B cell (primary cell): Measurements from ENCODE around the gene CYP2W1. TPM values are rescaled to one million over a fixed set of nuclear protein-coding genes. Genes with fewer than 3 reads are reported as not detected.

Experiments used
- ATAC-seq: fragments of 200-7000 bp; cut with Tn5 transposase; one replicate; pipeline ENCODE4 v1.10.0; 2021; ENCODE audit warnings: low read depth, mild to moderate bottlenecking, moderate number of reproducible peaks, moderate library complexity
- CTCF ChIA-PET: fragments of 350-600 bp; sonication (Branson Sonifier 250); formaldehyde crosslinking; loops from one replicate; lab custom pipeline; 2021; ENCODE audit warnings: antibody characterized with exemption, inconsistent platforms; lab: Charles Lee
- POLR2A ChIA-PET: fragments of 350-600 bp; sonication (Branson Sonifier 250); formaldehyde crosslinking; loops from one replicate; lab custom pipeline; 2021; ENCODE audit warnings: antibody characterized with exemption; lab: Charles Lee
- DNase-seq: peaks from one replicate; pipeline ENCODE4 v3.0.0; 2013
- H2AFZ ChIP-seq: 2 replicates; pipeline ENCODE4 v1.6.1; 2012; ENCODE audit warnings: mild to moderate bottlenecking, low read depth, low read length; ENCODE audit not compliant: insufficient read depth, poor library complexity, severe bottlenecking
- H3K27ac ChIP-seq, 2 donors: 1 replicate in 1 of 2; 2 replicates in 1 of 2; pipeline ENCODE4 v1.5.1; 2012 to 2013; ENCODE audit warnings: low read length in 2 of 2, mild to moderate bottlenecking in 2 of 2, moderate library complexity in 1 of 2
- H3K27me3 ChIP-seq, 4 experiments: fragments of 200-600 bp in 1 of 4; sonication (generic) in 1 of 4; replicated peaks in 1 of 4; 1 replicate in 2 of 4; 2 replicates in 2 of 4; pipeline versions ENCODE4 v1.6.1 to v1.7.0; 2013 to 2016; ENCODE audit warnings: low read length in 3 of 4, mild to moderate bottlenecking in 2 of 4, mixed read lengths in 1 of 4, moderate library complexity in 1 of 4; ENCODE audit not compliant: insufficient read depth in 4 of 4, control insufficient read depth in 3 of 4; ENCODE audit errors: control extremely low read depth in 1 of 4
- H3K36me3 ChIP-seq, 2 experiments: replicated peaks in 1 of 2; 1 replicate in 1 of 2; 2 replicates in 1 of 2; pipeline versions ENCODE4 v1.6.1 to v1.7.1; 2013; ENCODE audit warnings: low read length in 1 of 2; ENCODE audit not compliant: insufficient read depth in 2 of 2, control insufficient read depth in 1 of 2; ENCODE audit errors: control extremely low read depth in 1 of 2, extremely low read depth in 1 of 2
- H3K4me1 ChIP-seq, 2 donors: fragments of 200-600 bp in 1 of 2; sonication (generic) in 1 of 2; 1 replicate in 1 of 2; 2 replicates in 1 of 2; pipeline versions ENCODE4 v1.5.1 to v1.6.1; 2013 to 2017; ENCODE audit warnings: low read length in 2 of 2; ENCODE audit not compliant: control insufficient read depth in 2 of 2, insufficient read depth in 2 of 2
- H3K4me2 ChIP-seq: replicated peaks from 2 replicates; pipeline ENCODE3; 2012; ENCODE audit warnings: mild to moderate bottlenecking, low read depth, low read length; ENCODE audit not compliant: poor library complexity, severe bottlenecking
- H3K4me3 ChIP-seq, 5 experiments: fragments of 200-600 bp in 1 of 5; sonication (generic) in 1 of 5; 1 replicate in 3 of 5; 2 replicates in 2 of 5; pipeline versions ENCODE4 v1.5.1 to v1.7.0; 2011 to 2016; ENCODE audit warnings: low read length in 4 of 5, mild to moderate bottlenecking in 4 of 5, low read depth in 2 of 5, control low read depth in 1 of 5, moderate library complexity in 1 of 5; ENCODE audit not compliant: insufficient read depth in 1 of 5; ENCODE audit errors: control extremely low read depth in 1 of 5, extremely low read depth in 1 of 5
- H3K79me2 ChIP-seq: fragments of 200-600 bp; sonication (generic); one replicate; pipeline ENCODE4 v1.6.0; 2016; ENCODE audit warnings: low read length; ENCODE audit not compliant: control insufficient read depth, insufficient read depth
- H3K9ac ChIP-seq: fragments of 200-600 bp; sonication (generic); 2 replicates; pipeline ENCODE4 v1.6.1; 2017; ENCODE audit warnings: mild to moderate bottlenecking, low read length, moderate library complexity
- H3K9me3 ChIP-seq, 3 donors: one replicate each; pipeline versions ENCODE4 v1.6.1 to v1.7.1; 2013; ENCODE audit warnings: low read length in 2 of 3; ENCODE audit not compliant: control insufficient read depth in 2 of 3, insufficient read depth in 1 of 3; ENCODE audit errors: control extremely low read depth in 1 of 3
- H4K20me1 ChIP-seq: 2 replicates; pipeline ENCODE4 v1.6.0; 2012; ENCODE audit warnings: mild to moderate bottlenecking, low read length; ENCODE audit not compliant: insufficient read depth, control insufficient read depth, poor library complexity, severe bottlenecking
- H3K27ac Mint-ChIP-seq: one replicate; pipeline ENCODE4 v1.8.0; 2021; ENCODE audit warnings: mixed read lengths
- H3K27me3 Mint-ChIP-seq: one replicate; pipeline ENCODE4 v1.8.0; 2021; ENCODE audit warnings: mixed read lengths
- H3K4me1 Mint-ChIP-seq: one replicate; pipeline ENCODE4 v1.8.0; 2021; ENCODE audit warnings: mixed read lengths
- H3K4me3 Mint-ChIP-seq: one replicate; pipeline ENCODE4 v1.8.0; 2021; ENCODE audit warnings: mixed read lengths
- H3K9me3 Mint-ChIP-seq: one replicate; pipeline ENCODE4 v1.8.0; 2022; ENCODE audit warnings: mixed read lengths; ENCODE audit not compliant: insufficient read depth
- CTCF ChIP-seq: fragments of 200-600 bp; IDR thresholded peaks from one replicate; pipeline ENCODE4 v1.8.0; 2022; ENCODE audit warnings: antibody characterized with exemption, mild to moderate bottlenecking
- EZH2 ChIP-seq: IDR thresholded peaks from 2 replicates; pipeline ENCODE4 v1.6.1; 2012; ENCODE audit warnings: borderline replicate concordance, low read depth, mild to moderate bottlenecking, moderate library complexity, low read length; ENCODE audit not compliant: insufficient read depth, poor library complexity, severe bottlenecking
- WGBS: methylation state at CpG from one replicate; pipeline ENCODE4 v1.1.5; 2013; ENCODE audit warnings: missing lambda C conversion rate; ENCODE audit not compliant: insufficient coverage; 5-methylcytosine and 5-hydroxymethylcytosine counted together
- intact Hi-C: fragments of 100-400 bp; cut with micrococcal nuclease; formaldehyde crosslinking; loops from one replicate; pipeline ENCODE4 v1.10.0; 2022
- polyA plus RNA-seq: library from polyadenylated mRNA; depleted of rRNA; stranded (reverse); fragments of >200 nt; gene quantifications from 2 replicates; pipeline ENCODE4 v1.2.3, GENCODE V29; 2012
- total RNA-seq, 2 donors: library from RNA; stranded (reverse); fragments of 120-200 nt in 1 of 2; gene quantifications; 1 replicate in 1 of 2; 2 replicates in 1 of 2; pipeline versions ENCODE4 v1.2.3 to v1.2.4, GENCODE V29; 2013 to 2022

Gene CYP2W1
- total and polyA plus RNA-seq, 2 donors (not counting 1 experiment from before 2014, with no cell fraction given): not detected

- intact Hi-C loops: no loop called here
- Histone ChIP-seq H3K27me3 (peaks cover 0 to 26% (median 7%) of the 10 kb centered on the region in 4 experiments), H3K79me2 (no peaks in the 10 kb centered on the region), H3K4me3 (no peak overlapping the region), H3K27ac (no peak overlapping the region), H2AFZ (no peak overlapping the region), H4K20me1 (no peaks in the 10 kb centered on the region), H3K4me1 (no peaks in the 10 kb centered on the region), H3K9ac (no peak overlapping the region), H3K36me3 (no peaks in the 10 kb centered on the region), H3K4me2 (no peak overlapping the region), H3K9me3 (no peaks in the 10 kb centered on the region)
- Mint-ChIP-seq H3K27ac (no peak overlapping the region), H3K27me3 (peaks cover 8% of the 10 kb centered on the region), H3K4me3 (no peak overlapping the region), H3K4me1 (peaks cover 2% of the 10 kb centered on the region), H3K9me3 (no peaks in the 10 kb centered on the region)
- no peak for TF ChIP-seq EZH2
- 85% methylated on average over 13 of the region's 16 CpGs for WGBS
- ChIA-PET CTCF (interaction anchor here (1.3 kb wide), 1 partner anchor 81 kb away, joined by 3 read pairs; no protein-coding TSS in a partner anchor), POLR2A (no interaction called here)
- ATAC-seq (no peak), DNase-seq (no peak)
Observed at GRCh38 chr7:985127-985416, 2.1 kb downstream of the CYP2W1 start.

- H3K79me2 ChIP-seq: no peaks in the 10 kb centered on the region
- 76% methylated on average over 41 of the region's 41 CpGs for WGBS
- ATAC-seq (no peak), DNase-seq (no peak)
- H3K27me3 ChIP-seq: peaks cover 0 to 26% (median 7%) of the 10 kb centered on the region in 4 experiments
- no peak overlapping the region for H3K27ac Mint-ChIP-seq
- H2AFZ ChIP-seq: no peak overlapping the region
- H3K27ac ChIP-seq: no peak overlapping the region
- H4K20me1 ChIP-seq: no peaks in the 10 kb centered on the region
- intact Hi-C loops: no loop called here
- H3K4me2 ChIP-seq: no peak overlapping the region
- TF ChIP-seq EZH2 (no peak), CTCF (no peak)
- H3K9me3 ChIP-seq: no peaks in the 10 kb centered on the region
- no peaks in the 10 kb centered on the region for H3K4me1 ChIP-seq
- H3K36me3 ChIP-seq: no peaks in the 10 kb centered on the region
- ChIA-PET POLR2A (no interaction called here), CTCF (interaction anchor here (1.3 kb wide), 1 partner anchor 80 kb away, joined by 3 read pairs; no protein-coding TSS in a partner anchor)
- no peak overlapping the region for H3K9ac ChIP-seq
- no peak overlapping the region for H3K4me3 ChIP-seq
- H3K4me3 Mint-ChIP-seq: no peak overlapping the region
- peaks cover 8% of the 10 kb centered on the region for H3K27me3 Mint-ChIP-seq
- H3K4me1 Mint-ChIP-seq: no peaks in the 10 kb centered on the region
- H3K9me3 Mint-ChIP-seq: no peaks in the 10 kb centered on the region
Observed at GRCh38 chr7:985915-986741, 3.1 kb downstream of the CYP2W1 start.
